ENCODE data around the gene WDR20.

DNA sequence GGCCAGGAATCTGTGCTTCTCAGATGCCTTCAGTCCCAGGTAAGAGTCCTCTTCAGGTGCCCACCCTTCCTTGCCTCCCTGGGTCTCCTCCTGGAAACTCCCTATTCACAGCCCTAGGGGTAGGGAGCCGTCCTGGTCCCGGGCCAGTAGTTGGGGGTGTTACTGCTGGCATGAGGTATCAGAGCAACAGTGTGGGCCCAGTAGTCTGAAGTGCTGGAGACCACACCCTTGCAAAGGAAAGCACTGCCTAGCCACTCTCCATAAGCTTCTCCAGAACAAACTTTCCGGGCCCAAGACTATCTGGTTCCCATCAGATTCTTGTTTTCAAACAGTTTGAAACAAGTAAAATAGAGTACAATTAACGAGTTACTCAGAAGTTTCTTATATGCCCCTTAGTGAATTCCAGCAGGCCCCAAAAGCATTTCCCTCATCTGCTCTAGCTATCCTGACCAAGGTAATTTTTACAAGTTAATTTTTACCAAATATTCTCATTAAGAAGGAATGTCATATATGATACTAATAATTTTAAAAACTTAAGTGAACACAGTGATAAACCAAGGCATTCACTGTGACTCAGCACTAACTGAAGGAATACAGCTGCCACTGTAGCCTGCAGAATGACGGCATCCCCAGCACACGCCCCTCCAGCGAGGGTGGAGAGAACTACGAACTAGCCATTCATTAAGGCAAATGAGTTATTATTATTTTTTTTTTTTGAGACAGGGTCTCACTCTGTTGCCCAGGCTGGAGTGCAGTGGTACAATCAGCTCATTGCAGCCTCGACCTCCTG is 115.9 kb downstream of the WDR20 start:
- TF ChIP-seq, protein P1, sequence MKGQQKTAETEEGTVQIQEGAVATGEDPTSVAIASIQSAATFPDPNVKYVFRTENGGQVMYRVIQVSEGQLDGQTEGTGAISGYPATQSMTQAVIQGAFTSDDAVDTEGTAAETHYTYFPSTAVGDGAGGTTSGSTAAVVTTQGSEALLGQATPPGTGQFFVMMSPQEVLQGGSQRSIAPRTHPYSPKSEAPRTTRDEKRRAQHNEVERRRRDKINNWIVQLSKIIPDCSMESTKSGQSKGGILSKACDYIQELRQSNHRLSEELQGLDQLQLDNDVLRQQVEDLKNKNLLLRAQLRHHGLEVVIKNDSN (CRISPR knock-in tag; IDR thresholded peaks at IDR 0.05): no peak
- no peak for TF ChIP-seq MXD4 (CRISPR knock-in tag; IDR thresholded peaks at IDR 0.05; ENCODE audit: borderline replicate concordance)
- TF ChIP-seq, protein P2, sequence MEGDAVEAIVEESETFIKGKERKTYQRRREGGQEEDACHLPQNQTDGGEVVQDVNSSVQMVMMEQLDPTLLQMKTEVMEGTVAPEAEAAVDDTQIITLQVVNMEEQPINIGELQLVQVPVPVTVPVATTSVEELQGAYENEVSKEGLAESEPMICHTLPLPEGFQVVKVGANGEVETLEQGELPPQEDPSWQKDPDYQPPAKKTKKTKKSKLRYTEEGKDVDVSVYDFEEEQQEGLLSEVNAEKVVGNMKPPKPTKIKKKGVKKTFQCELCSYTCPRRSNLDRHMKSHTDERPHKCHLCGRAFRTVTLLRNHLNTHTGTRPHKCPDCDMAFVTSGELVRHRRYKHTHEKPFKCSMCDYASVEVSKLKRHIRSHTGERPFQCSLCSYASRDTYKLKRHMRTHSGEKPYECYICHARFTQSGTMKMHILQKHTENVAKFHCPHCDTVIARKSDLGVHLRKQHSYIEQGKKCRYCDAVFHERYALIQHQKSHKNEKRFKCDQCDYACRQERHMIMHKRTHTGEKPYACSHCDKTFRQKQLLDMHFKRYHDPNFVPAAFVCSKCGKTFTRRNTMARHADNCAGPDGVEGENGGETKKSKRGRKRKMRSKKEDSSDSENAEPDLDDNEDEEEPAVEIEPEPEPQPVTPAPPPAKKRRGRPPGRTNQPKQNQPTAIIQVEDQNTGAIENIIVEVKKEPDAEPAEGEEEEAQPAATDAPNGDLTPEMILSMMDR (IDR thresholded peaks at IDR 0.05): no peak
- TF ChIP-seq, protein P3, sequence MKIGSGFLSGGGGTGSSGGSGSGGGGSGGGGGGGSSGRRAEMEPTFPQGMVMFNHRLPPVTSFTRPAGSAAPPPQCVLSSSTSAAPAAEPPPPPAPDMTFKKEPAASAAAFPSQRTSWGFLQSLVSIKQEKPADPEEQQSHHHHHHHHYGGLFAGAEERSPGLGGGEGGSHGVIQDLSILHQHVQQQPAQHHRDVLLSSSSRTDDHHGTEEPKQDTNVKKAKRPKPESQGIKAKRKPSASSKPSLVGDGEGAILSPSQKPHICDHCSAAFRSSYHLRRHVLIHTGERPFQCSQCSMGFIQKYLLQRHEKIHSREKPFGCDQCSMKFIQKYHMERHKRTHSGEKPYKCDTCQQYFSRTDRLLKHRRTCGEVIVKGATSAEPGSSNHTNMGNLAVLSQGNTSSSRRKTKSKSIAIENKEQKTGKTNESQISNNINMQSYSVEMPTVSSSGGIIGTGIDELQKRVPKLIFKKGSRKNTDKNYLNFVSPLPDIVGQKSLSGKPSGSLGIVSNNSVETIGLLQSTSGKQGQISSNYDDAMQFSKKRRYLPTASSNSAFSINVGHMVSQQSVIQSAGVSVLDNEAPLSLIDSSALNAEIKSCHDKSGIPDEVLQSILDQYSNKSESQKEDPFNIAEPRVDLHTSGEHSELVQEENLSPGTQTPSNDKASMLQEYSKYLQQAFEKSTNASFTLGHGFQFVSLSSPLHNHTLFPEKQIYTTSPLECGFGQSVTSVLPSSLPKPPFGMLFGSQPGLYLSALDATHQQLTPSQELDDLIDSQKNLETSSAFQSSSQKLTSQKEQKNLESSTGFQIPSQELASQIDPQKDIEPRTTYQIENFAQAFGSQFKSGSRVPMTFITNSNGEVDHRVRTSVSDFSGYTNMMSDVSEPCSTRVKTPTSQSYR (CRISPR knock-in tag; IDR thresholded peaks at IDR 0.05): no peak
- TF ChIP-seq, protein P4, sequence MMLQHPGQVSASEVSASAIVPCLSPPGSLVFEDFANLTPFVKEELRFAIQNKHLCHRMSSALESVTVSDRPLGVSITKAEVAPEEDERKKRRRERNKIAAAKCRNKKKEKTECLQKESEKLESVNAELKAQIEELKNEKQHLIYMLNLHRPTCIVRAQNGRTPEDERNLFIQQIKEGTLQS (CRISPR knock-in tag; conservative IDR thresholded peaks at IDR 0.05): no peak
- TF ChIP-seq, protein P5, sequence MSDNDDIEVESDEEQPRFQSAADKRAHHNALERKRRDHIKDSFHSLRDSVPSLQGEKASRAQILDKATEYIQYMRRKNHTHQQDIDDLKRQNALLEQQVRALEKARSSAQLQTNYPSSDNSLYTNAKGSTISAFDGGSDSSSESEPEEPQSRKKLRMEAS (CRISPR knock-in tag; IDR thresholded peaks at IDR 0.05): no peak
- no peak for TF ChIP-seq ZNF317 (CRISPR knock-in tag; IDR thresholded peaks at IDR 0.05; ENCODE audit: borderline replicate concordance, low read depth)
- TF ChIP-seq, protein P6, sequence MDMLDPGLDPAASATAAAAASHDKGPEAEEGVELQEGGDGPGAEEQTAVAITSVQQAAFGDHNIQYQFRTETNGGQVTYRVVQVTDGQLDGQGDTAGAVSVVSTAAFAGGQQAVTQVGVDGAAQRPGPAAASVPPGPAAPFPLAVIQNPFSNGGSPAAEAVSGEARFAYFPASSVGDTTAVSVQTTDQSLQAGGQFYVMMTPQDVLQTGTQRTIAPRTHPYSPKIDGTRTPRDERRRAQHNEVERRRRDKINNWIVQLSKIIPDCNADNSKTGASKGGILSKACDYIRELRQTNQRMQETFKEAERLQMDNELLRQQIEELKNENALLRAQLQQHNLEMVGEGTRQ (CRISPR knock-in tag; IDR thresholded peaks at IDR 0.05): no peak

Data from WTC11 (cell line).